SH-SY5Y (cell line): ENCODE measurements around the gene RNF144B.

Experiments used
- GATA2 ChIP-seq: IDR thresholded peaks from 2 replicates; pipeline ENCODE4 v1.6.1; 2011; ENCODE audit warnings: mild to moderate bottlenecking, low read depth, low read length
- GATA3 ChIP-seq: IDR thresholded peaks from 2 replicates; pipeline ENCODE4 v1.6.1; 2011; ENCODE audit warnings: low read depth, mild to moderate bottlenecking, low read length, moderate library complexity

DNA sequence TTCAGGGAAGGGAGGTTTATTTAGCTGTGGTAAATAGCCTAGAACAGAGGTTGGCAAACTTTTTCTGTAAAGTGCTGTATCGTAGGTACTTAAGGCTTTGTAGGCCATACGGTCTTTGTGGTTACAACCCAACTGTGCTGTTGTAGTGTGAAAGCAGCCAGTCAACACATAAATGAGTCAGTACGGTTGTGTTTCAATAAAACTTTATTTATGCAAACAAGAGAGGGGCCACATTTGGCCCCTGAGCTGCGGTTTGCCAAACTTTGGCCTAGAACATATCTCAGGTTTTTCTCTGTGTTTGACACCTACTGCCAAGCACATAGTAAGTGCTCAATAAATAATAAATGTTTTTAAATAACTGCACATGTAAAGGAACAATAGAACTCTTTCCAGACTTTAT is 102.2 kb downstream of the RNF144B start:
- TF ChIP-seq GATA2 = no peak
- TF ChIP-seq GATA3 = no peak
